ENCODE measurements around the gene ADGRL1. TPM values are rescaled to one million over a fixed set of nuclear protein-coding genes. Genes with fewer than 3 reads are reported as not detected.
"Not testable (repeated sequence)": the region's sequence is repeated elsewhere in the genome, so short reads cannot be mapped to it uniquely, and the experiment has no call there.

Gene ADGRL1
- total and polyA plus RNA-seq, 2 of the 8 experiments (the other 6 are each of a cell fraction or from before 2014, with no cell fraction given), result 95.6 to 112 TPM

GRCh38 chr19:14181199-14181598 is 24.8 kb downstream of the ADGRL1 start:
- H4K8ac ChIP-seq (ENCODE audit: extremely low read depth, insufficient read depth, low read length); H2BK20ac ChIP-seq (ENCODE audit: low read length); H3K4me1 ChIP-seq (replicated peaks in 1 of 4; ENCODE audit: control insufficient read depth in 3 of 4, insufficient read depth in 4 of 4, low read length in 3 of 4); H3K23ac ChIP-seq (ENCODE audit: insufficient read length); H2AFZ ChIP-seq (ENCODE audit: low read length); H2BK15ac ChIP-seq (ENCODE audit: low read length); H3K23me2 ChIP-seq (ENCODE audit: low read depth, low read length); H3K14ac ChIP-seq (ENCODE audit: insufficient read length); H4K91ac ChIP-seq (replicated peaks; ENCODE audit: insufficient read length, low read length); H4K5ac ChIP-seq (ENCODE audit: insufficient read length, low read depth, low read length); CTCF ChIA-PET (ENCODE audit: partially characterized antibody); H3K18ac ChIP-seq (ENCODE audit: extremely low read depth, low read length); H2BK5ac ChIP-seq (ENCODE audit: low read depth, low read length); H2BK12ac ChIP-seq (ENCODE audit: low read depth, low read length); H3K79me1 ChIP-seq (ENCODE audit: low read depth, low read length); H3K56ac ChIP-seq (replicated peaks; ENCODE audit: insufficient read length, low read depth, low read length); H3K27me3 ChIP-seq (replicated peaks in 1 of 4; ENCODE audit: control insufficient read depth in 3 of 4, extremely low read depth in 1 of 4, insufficient read depth in 3 of 4, low read length in 3 of 4); H3K4me3 ChIP-seq (ENCODE audit: extremely low read depth in 1 of 4, insufficient read depth in 2 of 4, low read depth in 3 of 4, low read length in 4 of 4); H2AK5ac ChIP-seq (ENCODE audit: low read depth, low read length); H3K9me3 ChIP-seq (ENCODE audit: insufficient read depth in 2 of 2, low read depth in 1 of 2, low read length in 1 of 2); H3K4ac ChIP-seq (replicated peaks; ENCODE audit: insufficient read length, low read depth, low read length); H3K27ac ChIP-seq (ENCODE audit: low read depth, low read length); H3K4me2 ChIP-seq (ENCODE audit: insufficient read depth in 1 of 2, low read depth in 2 of 2, low read length in 2 of 2); DNase-seq (ENCODE audit: low read depth in 1 of 2, low spot score in 2 of 2); FAIRE-seq; H3K9ac ChIP-seq (replicated peaks in 1 of 4; ENCODE audit: extremely low read depth in 1 of 4, low read depth in 3 of 4, low read length in 3 of 4); H2BK120ac ChIP-seq (replicated peaks; ENCODE audit: low read depth, low read length): not testable (repeated sequence)
- 93% methylated on average over 12 of the region's 12 CpGs; no CpG with 5 or more reads in 1 of the 2 experiments for WGBS, 2 experiments (ENCODE audit: extremely low coverage in 1 of 2, insufficient coverage in 1 of 2, insufficient read length in 1 of 2, insufficient replicate concordance in 2 of 2, low coverage in 1 of 2, low lambda C conversion rate in 2 of 2, missing lambda C conversion rate in 1 of 2)
- Histone ChIP-seq H3K36me3 (ENCODE audit: control insufficient read depth in 2 of 4, insufficient read depth in 4 of 4, low read length in 3 of 4) (peaks cover 5 to 19% (median 12%) of the 10 kb centered on the region in 4 experiments; a peak in 6 of 8 replicates), H3K79me2 (ENCODE audit: control insufficient read depth in 1 of 2, insufficient read depth in 2 of 2, low read length in 2 of 2) (peaks cover 0 to 15% of the 10 kb centered on the region in 2 experiments; a peak in 2 of 4 replicates), H4K20me1 (replicated peaks in 1 of 2; ENCODE audit: control insufficient read depth in 1 of 2, insufficient read depth in 2 of 2, low read length in 2 of 2) (peaks cover 16 to 37% of the 10 kb centered on the region in 2 experiments)
- POLR2A ChIA-PET (ENCODE audit: partially characterized antibody), result interaction anchor here (1.4 kb wide), 1 partner anchor 14 kb away, joined by 5 read pairs; no protein-coding TSS in a partner anchor
